ENCODE results near the gene CYP17A1. TPM values are rescaled to one million over a fixed set of nuclear protein-coding genes. Genes with fewer than 3 reads are reported as not detected.

Gene CYP17A1, protein sequence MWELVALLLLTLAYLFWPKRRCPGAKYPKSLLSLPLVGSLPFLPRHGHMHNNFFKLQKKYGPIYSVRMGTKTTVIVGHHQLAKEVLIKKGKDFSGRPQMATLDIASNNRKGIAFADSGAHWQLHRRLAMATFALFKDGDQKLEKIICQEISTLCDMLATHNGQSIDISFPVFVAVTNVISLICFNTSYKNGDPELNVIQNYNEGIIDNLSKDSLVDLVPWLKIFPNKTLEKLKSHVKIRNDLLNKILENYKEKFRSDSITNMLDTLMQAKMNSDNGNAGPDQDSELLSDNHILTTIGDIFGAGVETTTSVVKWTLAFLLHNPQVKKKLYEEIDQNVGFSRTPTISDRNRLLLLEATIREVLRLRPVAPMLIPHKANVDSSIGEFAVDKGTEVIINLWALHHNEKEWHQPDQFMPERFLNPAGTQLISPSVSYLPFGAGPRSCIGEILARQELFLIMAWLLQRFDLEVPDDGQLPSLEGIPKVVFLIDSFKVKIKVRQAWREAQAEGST
- total RNA-seq (2022; extraction: Qiagen RNA extraction; ENCODE audit: low read depth) = not detected in 5 replicates

DNA sequence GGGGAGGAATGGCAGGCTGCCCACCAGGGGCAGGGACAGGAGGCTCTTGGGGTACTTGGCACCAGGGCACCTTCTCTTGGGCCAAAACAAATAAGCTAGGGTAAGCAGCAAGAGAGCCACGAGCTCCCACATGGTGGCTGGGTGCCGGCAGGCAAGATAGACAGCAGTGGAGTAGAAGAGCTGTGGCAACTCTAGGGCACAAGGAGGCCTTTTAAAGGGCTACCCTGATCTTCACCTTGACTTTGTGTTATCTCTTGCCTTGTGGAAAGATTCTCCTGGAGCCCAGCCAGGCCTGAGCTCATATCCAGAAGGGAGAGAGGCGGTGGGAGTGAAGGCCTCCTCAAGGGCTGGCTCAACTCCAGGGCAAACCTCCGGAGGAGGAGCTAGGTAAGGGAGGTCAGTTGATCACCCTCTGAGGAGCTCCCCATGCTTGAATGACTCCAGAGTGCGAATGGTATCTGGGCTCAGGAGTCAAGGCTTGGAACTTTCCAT, at the start of gene CYP17A1:
CYP17A1 (minus strand) TSS at position 184 of the 492 bp plus-strand sequence; CDS start at position 132, 52 bp downstream.

DNA sequence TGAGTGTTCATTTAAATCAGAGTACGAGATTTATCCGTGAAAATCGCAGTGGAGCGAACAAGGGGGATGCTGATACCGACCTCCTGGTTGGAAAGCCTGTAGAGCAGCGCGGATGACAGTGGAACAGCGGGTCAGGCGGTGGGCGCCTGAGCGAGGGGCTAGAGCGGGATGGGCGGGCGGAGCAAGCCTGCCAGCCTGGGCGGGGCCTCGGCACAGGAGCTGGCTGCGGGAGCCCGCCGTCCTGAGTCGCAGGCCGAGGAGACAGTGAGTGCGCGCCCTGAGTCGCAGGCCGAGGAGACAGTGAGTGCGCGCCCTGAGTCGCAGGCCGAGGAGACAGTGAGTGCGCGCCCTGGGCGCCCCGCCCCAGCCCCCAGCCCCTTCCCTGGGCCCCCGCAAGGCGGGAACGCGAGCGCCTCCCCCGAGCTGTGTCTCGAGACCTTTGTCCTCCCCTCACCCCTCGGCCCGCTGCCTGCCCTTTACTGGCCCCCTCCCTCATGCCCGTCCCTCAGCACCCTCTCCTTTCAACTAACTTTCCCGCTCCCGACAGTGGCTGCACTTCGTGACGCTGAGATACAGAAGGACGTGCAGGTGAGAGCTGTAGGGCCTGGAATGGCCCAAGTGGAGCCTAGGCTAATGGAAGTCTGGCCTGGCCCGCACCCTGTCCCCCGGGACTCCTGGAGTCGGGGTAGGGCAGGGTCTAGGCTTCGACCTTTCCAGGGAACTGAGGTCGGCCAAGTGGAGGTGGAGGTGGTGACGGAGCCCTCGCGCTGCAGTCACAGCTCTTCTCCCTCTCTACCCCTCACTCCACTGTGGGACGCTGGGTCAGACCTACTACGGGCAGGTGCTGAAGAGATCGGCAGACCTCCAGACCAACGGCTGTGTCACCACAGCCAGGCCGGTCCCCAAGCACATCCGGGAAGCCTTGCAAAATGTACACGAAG, 32.3 kb upstream of the CYP17A1 start, which contains the start of gene AS3MT:
AS3MT (plus strand) TSS at position 213 of the 941 bp plus-strand sequence; CDS start at position 336, 123 bp downstream.

Other genes with a start within 250 kb of the CYP17A1 start
- 35.7 to 50.3 TPM (median 46.4 TPM) in 5 replicates for gene TRIM8, start 192.9 kb downstream of the CYP17A1 start, total RNA-seq (2022; extraction: Qiagen RNA extraction; ENCODE audit: low read depth)
- gene ARL3, start 123.0 kb downstream of the CYP17A1 start, total RNA-seq (2022; extraction: Qiagen RNA extraction; ENCODE audit: low read depth) = 13.6 to 15.2 TPM (median 14.5 TPM) in 5 replicates
- 1.7 to 3.7 TPM (median 3.2 TPM) in 5 replicates for gene SFXN2, start 122.8 kb downstream of the CYP17A1 start, total RNA-seq (2022; extraction: Qiagen RNA extraction; ENCODE audit: low read depth)
- gene WBP1L, start 93.5 kb downstream of the CYP17A1 start, total RNA-seq (2022; extraction: Qiagen RNA extraction; ENCODE audit: low read depth) = 22.9 to 30.2 TPM (median 27.6 TPM) in 5 replicates
- 22.7 to 27.5 TPM (median 26.5 TPM) in 5 replicates for gene BORCS7, start 16.8 kb upstream of the CYP17A1 start, total RNA-seq (2022; extraction: Qiagen RNA extraction; ENCODE audit: low read depth)
- gene AS3MT, start 32.1 kb upstream of the CYP17A1 start, total RNA-seq (2022; extraction: Qiagen RNA extraction; ENCODE audit: low read depth) = 3.2 to 4.6 TPM (median 4.2 TPM) in 5 replicates
- gene CNNM2, start 80.9 kb upstream of the CYP17A1 start, total RNA-seq (2022; extraction: Qiagen RNA extraction; ENCODE audit: low read depth) = 4.1 to 5.2 TPM (median 4.4 TPM) in 5 replicates